GM12874 (cell line): ENCODE data around the gene COL6A1.

Experiments
- TF ChIP-seq, protein P1 (sequence below): IDR thresholded peaks from 2 replicates; pipeline ENCODE4 v1.5.1; 2011; ENCODE audit warnings: low read depth, mild to moderate bottlenecking, control low read depth, low read length, moderate library complexity; ENCODE audit not compliant: insufficient read depth

COL6A1 gene

DNA sequence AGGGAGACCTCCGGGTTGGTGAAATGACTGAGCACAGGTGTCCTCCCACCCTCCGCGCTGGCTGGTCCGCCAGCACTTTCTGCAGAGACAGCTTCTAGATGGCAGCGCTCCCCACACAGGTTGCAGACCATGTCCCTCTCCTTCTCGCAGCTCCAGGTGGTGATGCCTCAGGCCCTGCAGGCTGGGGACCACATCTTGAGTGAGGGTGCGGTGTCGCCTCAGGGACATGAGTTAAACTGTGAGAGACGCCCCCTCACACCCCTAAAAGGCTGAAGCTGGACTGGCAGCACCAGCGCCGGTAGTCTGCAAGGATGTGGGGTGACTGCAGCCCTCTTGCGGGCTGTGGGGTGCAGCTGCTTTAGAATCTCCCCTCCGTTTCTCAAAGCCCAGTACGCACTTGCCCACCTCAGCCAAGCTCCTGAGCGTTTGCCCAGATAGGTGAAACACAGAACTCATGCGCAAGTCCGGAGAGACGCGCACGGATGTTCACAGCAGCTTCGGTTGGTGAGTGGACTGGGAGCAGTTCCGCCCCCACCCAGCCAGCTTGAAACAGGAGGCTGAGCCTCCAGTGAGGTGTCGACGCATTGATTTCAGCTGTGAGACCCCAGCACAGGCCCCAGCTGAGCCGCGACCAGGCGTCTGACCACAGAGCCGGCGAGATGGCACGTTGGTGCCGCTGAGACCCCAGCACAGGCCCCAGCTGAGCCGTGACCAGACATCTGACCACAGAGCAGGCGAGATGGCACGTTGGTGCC lies 28.6 kb downstream of the COL6A1 start:
- TF ChIP-seq, protein P1, sequence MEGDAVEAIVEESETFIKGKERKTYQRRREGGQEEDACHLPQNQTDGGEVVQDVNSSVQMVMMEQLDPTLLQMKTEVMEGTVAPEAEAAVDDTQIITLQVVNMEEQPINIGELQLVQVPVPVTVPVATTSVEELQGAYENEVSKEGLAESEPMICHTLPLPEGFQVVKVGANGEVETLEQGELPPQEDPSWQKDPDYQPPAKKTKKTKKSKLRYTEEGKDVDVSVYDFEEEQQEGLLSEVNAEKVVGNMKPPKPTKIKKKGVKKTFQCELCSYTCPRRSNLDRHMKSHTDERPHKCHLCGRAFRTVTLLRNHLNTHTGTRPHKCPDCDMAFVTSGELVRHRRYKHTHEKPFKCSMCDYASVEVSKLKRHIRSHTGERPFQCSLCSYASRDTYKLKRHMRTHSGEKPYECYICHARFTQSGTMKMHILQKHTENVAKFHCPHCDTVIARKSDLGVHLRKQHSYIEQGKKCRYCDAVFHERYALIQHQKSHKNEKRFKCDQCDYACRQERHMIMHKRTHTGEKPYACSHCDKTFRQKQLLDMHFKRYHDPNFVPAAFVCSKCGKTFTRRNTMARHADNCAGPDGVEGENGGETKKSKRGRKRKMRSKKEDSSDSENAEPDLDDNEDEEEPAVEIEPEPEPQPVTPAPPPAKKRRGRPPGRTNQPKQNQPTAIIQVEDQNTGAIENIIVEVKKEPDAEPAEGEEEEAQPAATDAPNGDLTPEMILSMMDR = no peak

DNA sequence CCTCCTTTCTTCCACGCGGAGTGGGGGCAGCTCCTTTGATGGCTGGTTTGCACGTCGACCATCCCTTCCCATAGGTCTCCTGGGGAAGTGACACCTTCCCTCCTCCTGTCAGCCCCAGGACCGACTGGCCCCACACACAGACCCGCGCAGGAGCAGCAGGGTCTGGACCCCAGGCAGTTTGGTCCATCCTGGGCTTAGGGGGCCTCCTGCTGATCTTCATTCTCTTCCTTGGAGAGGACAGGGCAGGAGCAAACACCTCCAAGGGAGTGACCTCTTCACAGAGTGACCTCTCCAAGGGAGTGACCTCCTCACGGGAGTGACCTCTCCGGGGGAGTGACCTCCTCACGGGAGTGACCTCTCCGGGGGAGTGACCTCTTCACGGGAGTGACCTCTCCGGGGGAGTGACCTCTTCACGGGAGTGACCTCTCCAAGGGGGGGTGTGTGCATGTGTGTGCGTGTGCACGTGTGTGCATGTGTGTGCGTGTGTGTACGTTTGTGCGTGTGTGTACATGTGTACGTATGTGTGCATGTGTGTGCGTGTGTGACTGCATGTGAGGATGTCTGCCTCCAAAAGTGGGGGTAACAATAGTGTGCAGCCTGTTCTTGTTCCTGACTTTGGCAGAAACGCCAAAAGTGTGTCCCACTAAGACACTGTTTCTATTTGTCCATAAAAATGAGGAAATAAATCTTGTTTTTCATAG lies 29.8 kb downstream of the COL6A1 start:
- TF ChIP-seq, protein P1 = no peak

DNA sequence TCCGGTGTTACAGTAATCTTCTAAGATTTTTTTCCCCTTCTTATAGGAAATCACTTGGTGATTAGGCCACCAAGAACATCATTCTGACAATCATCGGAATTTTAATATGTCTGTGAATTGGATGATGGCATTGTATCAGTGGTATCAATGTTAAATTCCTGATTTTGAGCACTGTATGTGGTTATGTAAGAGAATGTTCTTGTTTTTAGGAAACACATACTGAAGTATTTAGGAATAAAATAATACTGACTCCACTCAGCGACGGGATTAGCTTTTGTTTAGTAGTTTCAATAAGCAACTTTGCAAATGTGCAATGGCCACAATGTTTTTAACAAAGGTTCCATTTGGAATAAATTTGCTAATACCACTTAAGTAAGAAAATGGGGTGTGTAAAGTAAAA lies 30.6 kb downstream of the COL6A1 start:
- TF ChIP-seq, protein P1 = no peak

DNA sequence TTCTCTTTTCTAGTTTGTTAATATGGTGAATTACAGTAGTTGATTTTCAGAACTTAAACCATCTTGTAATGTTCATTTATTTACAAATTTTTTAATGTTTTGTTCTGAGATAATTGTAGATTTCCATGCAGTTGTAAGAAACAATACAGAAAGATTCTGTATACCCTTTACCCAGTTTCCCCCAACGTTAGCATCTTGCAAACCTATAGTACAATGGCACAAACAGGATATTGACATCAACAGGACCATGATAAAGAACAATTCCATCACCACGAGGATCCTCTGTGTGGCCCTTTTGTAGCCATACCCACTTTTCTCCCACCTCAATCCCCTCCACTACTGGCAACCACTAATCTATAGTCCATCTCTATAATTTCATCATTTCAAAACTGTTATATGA lies 33.3 kb downstream of the COL6A1 start:
- TF ChIP-seq, protein P1 = no peak

DNA sequence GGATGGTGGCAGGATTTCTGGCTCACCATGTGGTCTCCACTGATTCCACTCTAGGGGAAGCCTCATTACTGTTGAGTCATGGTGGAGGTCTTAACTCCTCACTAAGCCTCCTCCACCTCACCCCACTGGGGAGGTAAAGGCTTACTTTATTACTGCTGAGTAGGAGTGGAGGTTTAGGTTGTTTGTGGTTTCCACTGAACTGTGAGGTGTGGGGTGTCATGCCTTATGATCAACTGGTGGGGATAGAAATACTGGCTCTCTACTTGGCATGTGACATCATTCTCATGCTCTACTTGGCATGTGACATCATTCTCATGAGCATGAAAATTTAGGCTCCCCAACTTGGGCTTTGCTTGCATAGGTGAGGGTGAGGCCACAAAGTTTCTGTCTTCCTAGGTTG lies 35.6 kb downstream of the COL6A1 start:
- TF ChIP-seq, protein P1 = no peak

DNA sequence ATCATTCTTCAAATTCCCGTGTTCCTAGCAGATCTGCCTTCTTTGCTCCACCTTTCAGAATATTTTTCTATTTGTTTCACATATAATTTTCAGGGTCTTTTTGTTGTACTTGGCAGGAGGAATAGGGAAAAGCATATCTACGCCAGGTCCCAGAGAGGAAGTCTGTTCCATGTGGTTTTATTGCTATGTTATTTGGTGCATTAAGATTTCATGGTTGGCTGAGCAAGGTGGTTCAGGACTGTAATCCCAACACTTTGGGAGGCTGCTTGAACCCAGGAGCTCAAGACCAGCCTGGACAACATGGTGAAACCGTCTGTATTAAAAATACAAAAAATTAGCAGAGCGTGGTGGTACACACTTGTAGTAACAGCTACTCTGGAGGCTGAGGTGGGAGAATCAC lies 36.1 kb downstream of the COL6A1 start:
- TF ChIP-seq, protein P1 = no peak

DNA sequence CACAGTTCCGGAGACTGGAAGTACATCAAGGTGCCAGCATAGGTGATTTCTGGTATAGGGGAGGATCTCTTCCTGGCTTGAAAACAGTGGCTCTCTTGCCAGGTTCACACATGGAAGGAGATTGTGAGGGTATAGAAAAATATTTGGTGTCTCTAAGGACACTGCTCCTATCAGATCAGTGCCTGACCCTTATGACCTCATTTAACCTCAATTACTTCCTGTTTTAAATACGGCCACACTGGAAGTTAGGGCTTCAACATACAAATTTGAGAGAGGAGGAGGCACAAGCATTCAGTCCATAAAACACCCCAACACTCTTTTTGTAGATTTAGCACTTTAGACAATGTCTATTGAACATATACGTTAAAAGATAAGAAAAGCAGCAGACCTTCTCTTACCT lies 37.0 kb downstream of the COL6A1 start:
- TF ChIP-seq, protein P1 = no peak
